ENCODE results near the gene ZFPL1. TPM values are rescaled to one million over a fixed set of nuclear protein-coding genes. Genes with fewer than 3 reads are reported as not detected.

Gene ZFPL1
- total and polyA plus RNA-seq, 10 of the 15 experiments (the other 5 are each of a cell fraction or from before 2014, with no cell fraction given) = 2.2 to 37.8 (median 27.0) TPM

- Histone ChIP-seq H3K4me2 (ENCODE audit: control insufficient read depth, insufficient read depth) (peak overlapping the region; percentile 20; the same call in 1 of the 2 replicates), H3K27me3 (replicated peaks in 1 of 2; ENCODE audit: control insufficient read depth in 2 of 2, insufficient read depth in 2 of 2, low read length in 1 of 2) (no peaks in the 10 kb centered on the region), H2AFZ (ENCODE audit: control insufficient read depth, low read depth, low read length) (no peak overlapping the region), H3K36me3 (ENCODE audit: control insufficient read depth in 2 of 2, insufficient read depth in 2 of 2, low read length in 1 of 2) (no peaks in the 10 kb centered on the region), H4K20me1 (ENCODE audit: control insufficient read depth, insufficient read depth) (no peaks in the 10 kb centered on the region), H3K9me3 (replicated peaks; ENCODE audit: control insufficient read depth, insufficient read depth, low read length) (no peaks in the 10 kb centered on the region), H3K79me2 (ENCODE audit: control insufficient read depth, insufficient read depth, low read length) (no peaks in the 10 kb centered on the region), H3K4me1 (ENCODE audit: control insufficient read depth, insufficient read depth, low read length) (peaks cover 21% of the 10 kb centered on the region), H3K4me3 (no peak overlapping the region), H3K27ac (ENCODE audit: control insufficient read depth, insufficient read depth) (no peak overlapping the region), H3K9ac (ENCODE audit: control insufficient read depth, insufficient read depth, low read length) (no peak overlapping the region)
- DNase-seq (ENCODE audit: low read depth, low spot score) = no peak
- ChIA-PET RAD21 (ENCODE audit: unreplicated experiment) (no interaction called here), CTCF (no interaction called here), SMC1A (ENCODE audit: uncharacterized antibody, unreplicated experiment) (no interaction called here), POLR2A (interaction anchor here (0.7 to 1.0 kb wide), 2 partner anchors 16 to 34 kb away, joined by 3 to 6 read pairs; no protein-coding TSS in a partner anchor)
- TF ChIP-seq E4F1 (IDR thresholded peaks at IDR 0.05; ENCODE audit: borderline replicate concordance, partially characterized antibody) = no peak
- TF ChIP-seq DPF2 (IDR thresholded peaks at IDR 0.05) = no peak
- TF ChIP-seq USF1 (IDR thresholded peaks at IDR 0.05; ENCODE audit: borderline replicate concordance, extremely low read length, insufficient read depth, low read depth, low read length) = peak; percentile 26
- TF ChIP-seq, protein P1, sequence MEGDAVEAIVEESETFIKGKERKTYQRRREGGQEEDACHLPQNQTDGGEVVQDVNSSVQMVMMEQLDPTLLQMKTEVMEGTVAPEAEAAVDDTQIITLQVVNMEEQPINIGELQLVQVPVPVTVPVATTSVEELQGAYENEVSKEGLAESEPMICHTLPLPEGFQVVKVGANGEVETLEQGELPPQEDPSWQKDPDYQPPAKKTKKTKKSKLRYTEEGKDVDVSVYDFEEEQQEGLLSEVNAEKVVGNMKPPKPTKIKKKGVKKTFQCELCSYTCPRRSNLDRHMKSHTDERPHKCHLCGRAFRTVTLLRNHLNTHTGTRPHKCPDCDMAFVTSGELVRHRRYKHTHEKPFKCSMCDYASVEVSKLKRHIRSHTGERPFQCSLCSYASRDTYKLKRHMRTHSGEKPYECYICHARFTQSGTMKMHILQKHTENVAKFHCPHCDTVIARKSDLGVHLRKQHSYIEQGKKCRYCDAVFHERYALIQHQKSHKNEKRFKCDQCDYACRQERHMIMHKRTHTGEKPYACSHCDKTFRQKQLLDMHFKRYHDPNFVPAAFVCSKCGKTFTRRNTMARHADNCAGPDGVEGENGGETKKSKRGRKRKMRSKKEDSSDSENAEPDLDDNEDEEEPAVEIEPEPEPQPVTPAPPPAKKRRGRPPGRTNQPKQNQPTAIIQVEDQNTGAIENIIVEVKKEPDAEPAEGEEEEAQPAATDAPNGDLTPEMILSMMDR (IDR thresholded peaks at IDR 0.05 in 2 of 3, conservative IDR thresholded peaks at IDR 0.05 in 1 of 3; ENCODE audit: control insufficient read depth in 2 of 3, extremely low read depth in 1 of 3, insufficient read depth in 1 of 3, low read depth in 3 of 3, low read length in 3 of 3) = peak in 1 of 3 experiments; percentile 19; a peak in 1 of 6 replicates
- no peak for TF ChIP-seq ASH2L (IDR thresholded peaks at IDR 0.05; ENCODE audit: borderline replicate concordance, low read depth)
- no peak for TF ChIP-seq ZBTB11 (CRISPR knock-in tag; IDR thresholded peaks at IDR 0.05)
- 83% methylated on average over 9 of the region's 9 CpGs for WGBS (ENCODE audit: insufficient coverage, insufficient replicate concordance, low lambda C conversion rate, missing lambda C conversion rate)
- no peak for FAIRE-seq
- no TSS peak for BruUV-seq (replicated peaks)
- intact Hi-C loops (cut with micrococcal nuclease; ENCODE audit: unreplicated experiment) = no loop called here
- ATAC-seq = no peak
- in situ Hi-C loops (cut with MboI) = no loop called here
These were observed 23.1 kb upstream of the ZFPL1 start for GRCh38 chr11:65060913-65061408.

Measured in GM12878 (cell line).